ENCODE measurements around the gene ATP6V0C.

Gene ATP6V0C

DNA sequence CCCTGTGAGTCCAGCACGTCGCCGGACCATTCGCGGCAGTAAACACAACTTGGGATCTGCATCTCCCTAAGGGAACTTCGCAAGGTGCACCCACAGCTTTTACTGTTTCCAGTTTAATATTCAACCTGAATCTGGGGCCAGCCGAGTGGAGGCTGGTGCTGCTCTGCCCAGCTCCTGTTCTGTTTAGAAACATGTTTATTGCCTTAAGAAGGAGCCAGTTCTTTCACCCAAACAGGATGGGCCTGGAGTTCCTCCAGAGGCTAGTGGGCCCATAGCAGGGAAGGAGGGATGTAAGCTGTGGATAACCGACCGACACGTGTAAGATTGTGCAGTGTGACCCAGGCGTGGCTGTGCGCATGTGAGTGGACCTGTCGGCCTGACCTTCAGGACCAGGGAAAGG lies 21.5 kb upstream of the ATP6V0C start:
- DNase-seq (ENCODE audit: low read depth) = no peak

DNA sequence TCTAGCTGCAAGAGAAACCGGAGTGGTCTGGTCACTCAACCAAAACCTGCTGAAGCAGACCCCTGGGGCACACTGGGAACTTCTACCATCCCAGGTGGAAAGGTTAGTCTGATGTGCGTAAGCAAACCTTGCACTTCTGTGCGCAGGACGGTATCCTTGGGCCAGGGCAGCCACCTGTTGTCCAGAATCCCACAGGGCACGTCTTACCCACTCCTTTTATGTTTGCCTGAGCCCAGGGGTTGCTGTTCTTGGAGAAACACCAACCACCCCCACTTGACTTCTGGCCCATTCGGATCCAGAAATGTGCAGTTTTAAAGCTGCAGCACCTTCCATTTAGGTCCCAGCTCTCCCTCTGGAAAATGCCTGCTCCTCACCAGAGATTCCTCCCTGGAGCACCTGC lies 20.1 kb upstream of the ATP6V0C start:
- no peak for DNase-seq (ENCODE audit: low read depth)

DNA sequence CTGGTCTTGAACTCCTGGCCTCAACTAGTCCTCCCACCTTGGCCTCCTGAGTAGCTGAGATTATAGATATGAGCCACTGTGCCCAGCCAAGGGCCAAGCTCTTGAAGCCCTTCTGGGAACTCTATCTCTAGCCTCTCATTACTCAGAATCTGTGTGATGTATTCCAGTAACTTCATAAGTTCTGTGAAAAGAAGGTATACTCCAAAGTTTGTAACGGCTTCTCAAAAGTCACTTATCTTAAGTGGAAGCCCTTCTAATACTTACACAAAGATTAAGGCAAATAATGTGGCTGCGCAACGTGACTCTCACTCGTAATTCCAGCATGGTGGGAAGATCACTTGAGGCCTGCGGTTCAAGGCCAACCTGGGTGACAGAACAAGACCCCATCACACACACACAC lies 19.1 kb upstream of the ATP6V0C start:
- DNase-seq (ENCODE audit: low read depth) = no peak

DNA sequence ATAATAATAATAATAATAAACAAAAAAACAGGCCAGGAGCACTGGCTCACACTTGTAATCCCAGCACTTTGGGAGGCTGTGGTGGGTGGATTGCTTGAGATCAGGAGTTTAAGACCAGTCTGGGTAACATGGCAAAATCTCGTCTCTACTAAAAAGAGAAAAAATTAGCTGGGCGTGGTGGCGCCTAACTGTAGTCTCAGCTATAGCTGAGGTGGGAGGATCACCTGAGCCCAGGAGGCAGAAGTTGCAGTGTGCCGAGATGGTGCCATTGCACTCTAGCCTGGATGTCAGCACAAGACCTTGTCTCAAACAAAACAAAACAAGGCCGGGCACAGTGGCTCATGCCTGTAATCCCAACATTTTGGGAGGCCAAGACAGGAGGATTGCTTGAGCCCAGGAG lies 18.7 kb upstream of the ATP6V0C start:
- no peak for DNase-seq (ENCODE audit: low read depth)

DNA sequence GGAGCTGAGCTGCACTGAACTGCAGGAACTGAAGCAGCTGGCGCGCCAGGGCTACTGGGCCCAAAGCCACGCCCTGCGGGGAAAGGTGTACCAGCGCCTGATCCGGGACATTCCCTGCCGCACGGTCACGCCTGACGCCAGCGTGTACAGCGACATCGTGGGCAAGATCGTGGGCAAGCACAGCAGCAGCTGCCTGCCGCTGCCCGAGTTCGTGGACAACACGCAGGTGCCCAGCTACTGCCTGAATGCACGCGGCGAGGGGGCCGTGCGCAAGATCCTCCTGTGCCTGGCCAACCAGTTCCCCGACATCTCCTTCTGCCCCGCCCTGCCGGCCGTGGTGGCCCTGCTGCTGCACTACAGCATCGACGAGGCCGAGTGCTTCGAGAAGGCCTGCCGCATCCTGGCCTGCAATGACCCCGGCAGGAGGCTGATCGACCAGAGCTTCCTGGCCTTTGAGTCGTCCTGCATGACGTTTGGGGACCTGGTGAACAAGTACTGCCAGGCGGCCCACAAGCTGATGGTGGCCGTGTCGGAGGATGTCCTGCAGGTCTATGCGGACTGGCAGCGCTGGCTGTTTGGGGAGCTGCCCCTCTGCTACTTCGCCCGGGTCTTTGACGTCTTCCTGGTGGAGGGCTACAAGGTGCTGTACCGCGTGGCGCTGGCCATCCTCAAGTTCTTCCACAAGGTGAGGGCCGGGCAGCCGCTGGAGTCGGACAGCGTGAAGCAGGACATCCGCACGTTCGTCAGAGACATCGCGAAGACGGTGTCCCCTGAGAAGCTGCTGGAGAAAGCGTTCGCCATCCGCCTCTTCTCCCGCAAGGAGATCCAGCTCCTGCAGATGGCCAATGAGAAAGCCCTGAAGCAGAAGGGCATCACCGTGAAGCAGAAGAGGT lies 17.3 kb upstream of the ATP6V0C start:
- DNase-seq (ENCODE audit: low read depth) = no peak

DNA sequence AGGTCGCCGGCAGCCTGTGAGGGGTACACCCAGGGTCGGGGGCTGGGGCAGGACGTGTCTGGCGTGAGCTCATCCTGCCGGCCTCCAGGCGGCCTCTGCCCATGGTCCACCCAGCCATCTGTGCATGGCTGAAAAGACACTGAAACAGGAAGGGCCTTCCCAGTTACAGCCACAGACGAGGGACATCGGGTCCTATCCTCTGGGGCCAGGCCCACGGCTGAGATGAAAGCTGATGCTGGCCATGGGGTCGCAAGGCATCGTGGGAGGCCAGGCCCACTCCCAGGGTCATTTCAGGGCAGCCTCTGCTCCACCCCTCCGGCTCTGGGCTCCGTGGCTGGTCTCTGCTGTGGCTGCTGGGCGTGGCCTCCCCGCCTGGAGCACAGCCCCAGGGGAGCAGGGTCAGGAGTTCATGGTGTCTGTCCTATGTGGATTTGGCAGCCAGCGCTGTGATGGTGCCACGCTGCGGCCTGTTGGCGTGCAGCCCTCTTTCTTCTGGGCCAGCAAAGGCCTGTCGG lies 16.6 kb upstream of the ATP6V0C start:
- no peak for DNase-seq (ENCODE audit: low read depth)

DNA sequence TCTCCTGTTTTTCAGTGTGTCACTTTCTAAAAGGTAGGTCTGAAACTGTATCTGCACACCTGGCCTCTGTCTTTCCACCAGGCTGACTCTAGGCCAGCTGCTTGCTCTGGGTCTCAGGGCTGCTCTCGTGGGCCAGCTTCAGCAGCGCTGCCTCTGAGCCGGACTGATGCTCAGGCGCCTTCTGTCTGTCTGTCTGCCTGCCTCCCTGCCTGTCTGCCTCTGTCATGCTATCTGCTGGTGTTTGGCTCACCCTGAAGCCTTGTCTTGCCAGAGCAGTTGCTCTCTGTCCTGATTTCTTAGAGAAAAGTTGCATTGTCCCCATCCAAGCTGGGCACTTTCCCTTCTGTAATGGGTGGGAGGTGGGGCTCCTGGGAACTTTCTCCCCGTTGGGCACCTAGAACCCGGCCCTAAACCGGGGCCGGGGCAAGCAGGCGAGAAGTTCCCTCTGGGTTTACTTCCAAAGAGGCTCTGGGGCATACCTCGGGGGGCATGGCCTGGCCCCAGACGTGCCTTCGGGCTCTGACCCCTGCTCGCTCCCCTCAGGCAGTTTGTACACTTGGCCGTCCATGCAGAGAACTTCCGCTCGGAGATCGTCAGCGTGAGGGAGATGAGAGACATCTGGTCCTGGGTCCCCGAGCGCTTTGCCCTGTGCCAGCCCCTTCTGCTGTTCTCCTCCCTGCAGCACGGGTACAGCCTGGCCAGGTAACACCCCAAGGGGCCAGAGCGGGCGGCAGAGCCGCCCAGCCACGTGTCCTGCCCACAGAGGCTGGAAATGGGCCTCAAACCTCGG lies 15.9 kb upstream of the ATP6V0C start:
- DNase-seq (ENCODE audit: low read depth) = no peak

DNA sequence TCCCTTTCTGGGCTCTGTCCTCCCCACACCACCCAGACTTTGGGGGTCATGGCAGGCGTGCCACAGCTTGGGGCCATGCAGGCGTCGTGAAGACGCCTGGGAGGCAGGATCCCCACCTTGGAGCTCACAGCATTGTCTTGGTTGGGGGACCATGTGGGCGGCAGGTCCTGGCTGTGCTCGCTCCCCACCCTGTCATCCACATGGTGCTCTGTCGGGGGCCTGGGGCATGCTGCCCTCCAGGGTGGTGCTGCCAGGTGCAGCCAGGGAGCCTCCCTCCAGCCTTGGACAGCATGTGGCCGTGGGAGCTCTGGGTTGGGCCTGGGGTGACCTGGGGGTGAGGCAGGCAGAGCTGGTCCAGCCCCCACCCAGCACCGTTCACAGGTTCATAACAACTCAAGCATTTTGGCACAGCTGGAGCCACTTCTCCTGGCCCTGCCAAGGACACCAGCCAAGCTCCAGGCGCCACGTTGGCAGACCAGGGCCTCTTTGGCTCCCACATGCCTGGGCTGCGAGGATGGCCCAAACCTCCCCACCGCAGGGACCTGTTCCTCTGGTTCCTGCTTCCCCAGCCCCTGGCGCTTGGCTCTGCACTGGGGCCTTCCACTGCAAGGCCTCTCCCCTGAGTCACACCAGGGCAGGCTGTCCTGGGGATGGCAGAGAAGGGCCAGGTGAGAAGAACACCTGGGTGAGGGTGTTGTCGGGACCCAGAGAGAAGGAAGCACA lies 15.1 kb upstream of the ATP6V0C start:
- no peak for DNase-seq (ENCODE audit: low read depth)

DNA sequence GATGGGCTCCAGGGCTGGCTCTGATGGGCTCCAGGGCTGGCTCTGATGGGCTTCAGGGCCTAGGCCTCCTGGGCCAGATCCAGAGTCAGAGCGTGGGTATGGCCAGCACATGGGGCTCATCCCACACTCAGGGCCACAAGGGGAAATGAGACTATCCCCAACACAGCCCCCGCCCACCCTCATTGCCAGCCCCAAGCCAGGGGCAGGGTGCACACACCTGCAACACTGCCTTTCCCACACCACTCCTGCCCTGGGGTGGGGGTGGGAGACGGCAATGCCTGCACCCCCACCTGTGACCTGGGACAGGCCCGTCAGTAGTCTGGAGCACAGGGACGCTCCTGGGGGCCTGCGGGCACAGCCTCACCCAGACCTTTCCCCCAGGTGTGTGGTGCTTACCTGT lies 14.3 kb upstream of the ATP6V0C start:
- DNase-seq (ENCODE audit: low read depth) = no peak

DNA sequence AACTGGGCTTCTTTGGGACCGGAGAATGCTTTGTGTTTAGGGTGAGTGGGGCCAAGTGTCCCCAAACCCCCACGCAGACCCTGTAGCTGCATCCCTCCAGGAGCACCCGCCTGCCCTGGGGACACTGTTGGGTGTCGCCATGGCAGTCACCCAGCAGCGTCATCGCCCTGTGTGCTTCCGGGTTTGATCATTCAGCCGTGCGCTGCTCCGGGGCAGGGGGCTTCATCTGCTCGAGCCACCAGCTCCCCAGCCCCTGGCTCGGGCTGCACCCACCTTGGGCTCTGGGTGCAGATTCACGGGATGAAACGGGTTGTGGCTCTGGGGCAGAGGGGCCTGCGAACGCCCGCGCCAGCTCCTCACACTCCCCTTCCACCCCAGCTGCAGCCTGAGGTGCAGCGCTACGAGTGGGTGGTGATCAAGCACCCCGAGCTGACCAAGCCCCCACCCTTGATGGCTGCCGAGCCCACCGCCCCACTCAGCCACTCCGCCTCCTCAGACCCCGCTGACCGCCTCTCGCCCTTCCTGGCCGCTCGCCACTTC lies 13.8 kb upstream of the ATP6V0C start:
- no peak for DNase-seq (ENCODE audit: low read depth)

DNA sequence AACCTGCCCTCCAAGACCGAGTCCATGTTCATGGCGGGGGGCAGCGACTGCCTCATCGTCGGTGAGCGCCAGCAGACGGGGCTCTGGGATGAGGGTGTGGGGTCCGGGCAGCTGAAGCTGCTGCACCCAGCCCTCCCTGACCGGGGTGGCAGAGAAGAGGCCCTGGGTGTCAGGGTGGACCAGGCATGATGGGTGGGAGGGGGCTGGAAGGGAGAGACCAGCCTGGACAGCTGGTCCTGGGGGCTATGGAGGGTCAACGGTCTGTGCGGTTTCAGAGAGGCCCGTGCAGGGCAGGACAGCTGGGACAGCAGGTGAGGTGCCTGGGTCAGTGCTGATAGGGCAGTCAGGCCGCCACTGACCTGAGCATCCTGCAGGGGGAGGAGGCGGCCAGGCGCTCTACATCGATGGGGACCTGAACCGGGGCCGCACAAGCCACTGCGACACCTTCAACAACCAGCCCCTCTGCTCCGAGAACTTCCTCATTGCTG lies 13.3 kb upstream of the ATP6V0C start:
- no peak for DNase-seq (ENCODE audit: low read depth)

DNA sequence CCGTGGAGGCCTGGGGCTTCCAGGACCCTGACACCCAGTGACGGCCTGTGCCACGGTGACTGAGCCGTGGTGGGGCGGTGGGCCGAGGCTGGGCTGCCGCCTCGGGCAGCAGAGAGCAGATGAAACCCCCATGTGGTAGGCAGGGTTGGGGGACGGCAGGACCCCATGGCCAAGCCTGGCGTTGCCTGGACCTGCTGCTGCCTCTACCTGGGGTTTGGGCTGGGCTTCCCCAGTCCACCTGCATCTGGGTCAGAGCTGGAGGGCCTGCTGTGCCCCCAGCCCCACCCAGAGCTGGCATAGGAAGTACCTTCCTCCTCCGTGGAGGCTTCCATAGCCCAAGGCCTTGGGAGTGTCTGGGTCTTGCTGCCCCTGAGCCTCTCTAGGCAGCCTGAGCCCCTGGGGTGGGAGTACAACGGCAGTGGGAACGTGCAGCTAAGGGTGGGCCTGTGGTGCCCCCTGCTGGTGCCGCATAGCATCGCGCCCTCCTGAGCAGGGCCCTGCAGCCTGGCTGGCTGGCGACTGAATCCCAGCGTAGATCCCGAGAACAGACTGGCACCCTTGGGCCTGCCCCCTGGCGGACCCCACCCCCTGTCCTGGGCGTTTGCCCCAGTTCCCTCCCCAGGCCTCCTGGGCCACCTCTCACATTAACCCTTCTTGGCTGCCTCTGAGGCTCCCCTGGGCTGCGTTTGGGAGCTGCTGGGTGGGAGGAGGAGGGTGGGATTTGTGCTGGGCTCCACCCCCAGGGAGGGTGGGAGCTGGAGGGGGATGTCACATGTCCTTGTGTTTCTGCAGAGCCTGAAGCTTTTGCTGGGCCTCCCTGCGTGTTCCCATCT lies 12.6 kb upstream of the ATP6V0C start:
- no peak for DNase-seq (ENCODE audit: low read depth)

DNA sequence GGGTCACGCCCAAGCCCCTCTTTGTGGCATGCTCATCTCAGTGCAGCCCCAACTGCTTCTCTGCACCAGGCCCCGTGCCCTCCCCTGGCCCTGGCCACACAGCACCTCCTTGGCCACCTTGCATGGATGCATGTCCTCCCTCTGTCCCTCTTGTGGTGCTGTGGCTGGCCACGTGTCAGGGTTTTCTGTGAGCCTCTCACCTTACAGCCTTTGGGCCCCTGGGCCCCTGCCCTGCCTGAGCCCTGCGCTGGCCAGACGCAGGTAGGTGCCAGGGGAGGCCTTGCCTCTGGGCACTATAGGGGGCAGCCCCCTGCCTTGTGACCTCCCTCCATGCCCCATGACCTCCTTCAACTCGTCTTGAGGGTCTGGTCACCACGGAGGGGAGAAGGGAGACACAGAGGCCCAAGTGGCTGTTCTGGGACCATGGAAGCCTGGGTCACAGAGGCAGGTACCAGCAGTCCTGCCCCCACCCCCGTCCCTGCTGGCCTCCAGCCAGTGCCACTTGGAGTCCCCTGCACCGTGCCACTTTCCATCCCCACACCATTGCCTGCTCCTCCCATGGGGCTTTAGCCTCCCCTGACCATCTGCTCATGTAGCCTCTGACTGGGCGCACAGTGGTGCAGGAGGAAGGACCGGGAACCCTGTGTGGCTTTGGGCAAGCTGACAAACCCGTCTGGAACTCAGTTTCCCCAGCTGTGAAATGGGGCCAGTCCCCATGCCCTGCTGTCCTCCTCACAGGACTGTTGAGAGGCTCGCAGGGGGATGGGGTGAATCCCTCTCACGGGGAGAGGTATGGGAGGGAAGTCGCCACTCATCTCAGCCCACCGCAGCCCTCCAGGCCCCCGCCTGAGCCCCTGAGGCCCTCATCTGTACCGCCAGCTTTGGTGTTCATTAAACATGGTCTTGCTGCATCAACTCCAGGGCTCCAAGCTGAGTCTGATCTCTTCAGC lies 11.5 kb upstream of the ATP6V0C start:
- no peak for DNase-seq (ENCODE audit: low read depth)

DNA sequence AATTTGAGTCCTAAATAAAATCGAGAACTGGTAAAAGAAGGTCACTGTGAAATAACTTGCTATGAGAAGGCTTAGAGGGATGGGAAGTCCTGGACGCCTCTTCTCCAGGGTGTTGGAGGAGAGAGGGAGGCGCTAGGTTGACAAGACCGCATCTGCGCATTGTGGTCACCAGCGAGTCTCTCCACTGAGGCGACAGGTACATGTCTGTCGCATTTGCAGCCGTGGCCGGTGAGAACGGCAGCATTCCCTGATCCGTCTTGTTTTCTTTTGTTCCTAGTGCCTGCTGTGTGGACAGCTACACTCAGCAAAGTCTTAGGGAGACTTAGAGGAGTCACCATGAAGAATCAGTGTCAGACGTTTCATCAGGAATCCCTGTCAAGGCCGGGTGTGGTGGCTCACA lies 8.1 kb upstream of the ATP6V0C start:
- no peak for DNase-seq (ENCODE audit: low read depth)

DNA sequence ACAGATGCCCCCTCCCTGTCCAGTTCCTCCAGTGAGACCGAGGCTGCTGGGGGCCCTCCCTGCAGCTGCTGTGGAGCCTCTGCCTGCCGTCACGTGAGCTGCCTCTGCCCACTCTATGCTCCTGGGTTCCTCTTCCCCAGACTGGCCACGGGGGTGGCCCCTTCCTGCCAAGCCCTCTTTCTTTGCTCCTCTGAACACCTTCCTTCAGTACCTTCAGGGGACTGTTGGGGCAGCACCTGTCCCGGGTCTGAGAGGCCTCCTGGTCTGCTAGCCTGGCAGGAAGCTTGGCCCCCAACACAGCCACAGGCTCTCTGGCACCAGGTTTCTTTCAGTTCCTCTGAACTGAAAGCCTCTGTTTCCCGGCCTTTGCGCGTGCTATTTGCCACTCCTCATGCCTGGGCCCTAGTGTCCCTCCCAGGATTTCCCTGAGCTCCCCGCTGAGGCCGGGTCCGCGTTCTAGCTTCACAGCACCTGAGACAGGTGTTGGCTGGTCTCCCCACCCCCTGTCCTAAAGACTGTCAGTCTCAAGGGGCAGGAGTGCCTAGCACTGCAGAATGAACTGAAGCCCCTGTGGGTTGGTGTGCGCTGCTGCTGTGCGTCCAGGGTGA lies 6.6 kb upstream of the ATP6V0C start:
- no peak for DNase-seq (ENCODE audit: low read depth)

DNA sequence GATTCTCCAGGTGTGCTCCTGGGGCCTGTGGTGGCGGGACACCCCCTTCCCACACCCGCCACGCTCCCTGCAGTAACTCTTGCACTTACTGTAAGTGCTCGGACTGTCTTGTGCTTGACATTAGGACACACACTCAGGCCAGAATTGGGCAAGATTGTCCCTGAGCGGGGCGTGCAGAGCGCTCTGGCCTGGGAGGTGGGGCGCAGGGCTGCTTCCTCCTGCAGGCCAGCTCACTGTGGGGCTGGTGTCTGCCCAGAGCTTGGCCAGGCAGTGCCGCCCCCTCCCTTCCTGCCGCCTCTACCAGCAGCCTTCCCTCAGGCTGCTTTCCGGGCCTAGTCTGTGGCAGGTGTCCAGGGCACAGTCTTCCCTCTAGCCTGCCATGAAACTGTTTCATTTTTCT lies 6.1 kb upstream of the ATP6V0C start:
- no peak for DNase-seq (ENCODE audit: low read depth)

DNA sequence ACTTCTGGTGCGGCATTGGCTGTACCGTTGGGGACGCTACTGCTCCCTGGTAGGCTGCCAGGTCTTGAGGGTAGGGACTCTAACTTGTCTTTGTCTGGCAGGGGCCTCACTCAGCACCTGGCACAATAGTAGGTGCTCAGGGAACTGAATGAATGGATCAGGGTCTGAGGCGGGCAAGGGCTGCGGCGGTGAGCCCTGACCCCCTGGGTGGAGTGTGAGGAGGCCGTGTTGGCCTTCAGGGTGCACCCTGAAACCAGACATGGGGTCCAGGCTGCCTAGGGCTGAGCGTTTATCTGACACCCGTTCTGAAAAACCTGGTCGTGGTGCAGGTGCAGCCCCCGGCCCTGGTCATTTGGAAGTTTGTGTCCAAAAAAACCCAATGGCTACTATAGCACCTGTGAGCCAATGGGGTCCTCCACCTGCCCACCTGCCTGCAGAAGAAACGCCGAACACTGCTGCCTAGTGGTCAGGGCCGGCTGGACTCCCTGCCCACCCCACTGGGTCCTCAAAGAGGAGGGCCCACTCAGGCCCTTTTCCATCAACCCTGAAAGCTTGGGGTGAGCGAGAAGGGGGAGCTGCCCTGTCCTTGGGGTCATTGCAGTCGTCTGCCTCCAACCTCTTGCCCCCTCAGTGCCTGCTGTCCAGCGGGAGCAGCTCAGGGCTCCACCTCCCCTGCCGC lies 4.9 kb upstream of the ATP6V0C start:
- DNase-seq (ENCODE audit: low read depth) = no peak

DNA sequence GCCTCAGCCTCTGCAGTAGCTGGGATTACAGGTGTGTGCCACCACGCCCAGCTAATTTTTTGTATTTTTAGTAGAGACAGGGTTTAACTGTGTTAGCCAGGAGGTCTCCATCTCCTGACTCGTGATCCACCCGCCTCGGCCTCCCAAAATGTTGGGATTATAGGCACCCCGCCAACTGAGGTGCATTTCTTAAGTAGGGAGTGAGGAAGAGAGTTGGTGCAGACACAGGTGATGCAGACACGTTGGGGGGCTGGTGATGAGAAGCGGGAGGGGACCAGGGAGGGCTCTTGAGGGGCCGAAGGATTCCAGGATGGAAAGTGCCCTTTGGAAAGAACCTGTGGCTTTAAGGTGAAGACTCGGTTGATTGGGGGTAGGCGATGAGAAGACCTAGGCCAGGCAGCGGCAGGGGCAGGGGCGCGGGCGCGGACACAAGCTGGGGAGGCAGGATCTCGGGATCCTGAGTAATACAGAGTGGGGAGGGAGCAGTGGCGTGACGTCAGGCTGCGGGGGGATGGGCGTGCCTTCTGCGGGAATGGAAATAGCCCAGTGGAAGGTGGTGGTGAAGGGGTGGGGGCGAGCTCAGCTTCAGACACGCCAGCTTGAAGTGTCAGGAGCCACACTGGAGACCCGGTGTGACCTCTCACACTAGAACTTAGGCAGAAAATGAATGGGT lies 2.5 kb upstream of the ATP6V0C start:
- no peak for DNase-seq (ENCODE audit: low read depth)

Data from non-pigmented ciliary epithelial cell (primary cell).